Activated CD4-positive, alpha-beta T cell treated with anti-CD3 and anti-CD28 coated beads, Interleukin-2, amount 10 ng/mL, durations not matched to agents 7 days and 5 days (primary cell): ENCODE results near the gene CYP4F2. TPM values are rescaled to one million over a fixed set of nuclear protein-coding genes. Genes with fewer than 3 reads are reported as not detected.
"Not testable (repeated sequence)": the region's sequence is repeated elsewhere in the genome, so short reads cannot be mapped to it uniquely, and the experiment has no call there.

Experiments
- CTCF ChIA-PET: fragments of 350-600 bp; sonication (Branson Sonifier 250); formaldehyde crosslinking; loops from one replicate; lab custom pipeline; 2021; ENCODE audit warnings: antibody characterized with exemption; lab: Charles Lee
- POLR2A ChIA-PET: fragments of 350-600 bp; sonication (Branson Sonifier 250); formaldehyde crosslinking; loops from one replicate; lab custom pipeline; 2021; ENCODE audit warnings: antibody characterized with exemption; lab: Charles Lee
- DNase-seq: peaks from one replicate; pipeline ENCODE4 v3.0.0-alpha.2; 2020
- H3K27ac Mint-ChIP-seq: one replicate; pipeline ENCODE4 v1.8.0; 2021; ENCODE audit warnings: mild to moderate bottlenecking, moderate library complexity, mixed read lengths
- H3K27me3 Mint-ChIP-seq: one replicate; pipeline ENCODE4 v1.8.0; 2021; ENCODE audit warnings: mixed read lengths
- H3K36me3 Mint-ChIP-seq: one replicate; pipeline ENCODE4 v1.8.0; 2021; ENCODE audit warnings: low read depth, mixed read lengths
- H3K4me1 Mint-ChIP-seq: one replicate; pipeline ENCODE4 v1.8.0; 2021; ENCODE audit warnings: mixed read lengths
- H3K4me3 Mint-ChIP-seq: one replicate; pipeline ENCODE4 v1.8.0; 2021; ENCODE audit warnings: mild to moderate bottlenecking, moderate library complexity, mixed read lengths
- H3K9me3 Mint-ChIP-seq: one replicate; pipeline ENCODE4 v1.8.0; 2021; ENCODE audit warnings: mixed read lengths
- total RNA-seq, 2 experiments: library from RNA; stranded (reverse); gene quantifications; one replicate each; pipeline ENCODE4 v1.2.3, GENCODE V29; 2021

CYP4F2 gene
- total RNA-seq, 2 experiments from 2014 or later = not detected

GRCh38 chr19:15869109-15869555, 28.7 kb downstream of the CYP4F2 start:
- peak; percentile 49 for DNase-seq
- no peaks in the 10 kb centered on the region for H3K36me3 Mint-ChIP-seq
- POLR2A ChIA-PET = no interaction called here
- no peak overlapping the region for H3K4me3 Mint-ChIP-seq
- peaks cover 18% of the 10 kb centered on the region for H3K4me1 Mint-ChIP-seq
- peaks cover 8% of the 10 kb centered on the region for H3K27me3 Mint-ChIP-seq
- peak overlapping the region; percentile 9 for H3K27ac Mint-ChIP-seq
- no peaks in the 10 kb centered on the region for H3K9me3 Mint-ChIP-seq
- CTCF ChIA-PET = interaction anchor here (0.8 kb wide), 1 partner anchor 193 kb away, joined by 4 read pairs; no protein-coding TSS in a partner anchor

GRCh38 chr19:15866636-15867035, 31.2 kb downstream of the CYP4F2 start:
- Mint-ChIP-seq H3K4me3 (no peak overlapping the region), H3K27ac (no peak overlapping the region), H3K4me1 (peaks cover 16% of the 10 kb centered on the region), H3K27me3 (peaks cover 1% of the 10 kb centered on the region), H3K36me3 (no peaks in the 10 kb centered on the region), H3K9me3 (no peaks in the 10 kb centered on the region)
- no peak for DNase-seq
- POLR2A ChIA-PET = no interaction called here
- CTCF ChIA-PET = no interaction called here

- H3K4me1 Mint-ChIP-seq = peaks cover 8% of the 10 kb centered on the region
- H3K9me3 Mint-ChIP-seq = no peaks in the 10 kb centered on the region
- peaks cover 1% of the 10 kb centered on the region for H3K27me3 Mint-ChIP-seq
- no peak for DNase-seq
- H3K27ac Mint-ChIP-seq = no peak overlapping the region
- ChIA-PET CTCF (no interaction called here), POLR2A (interaction anchor here (0.6 kb wide), 1 partner anchor 1088 kb away, joined by 3 read pairs; no protein-coding TSS in a partner anchor)
- H3K4me3 Mint-ChIP-seq = no peak overlapping the region
- H3K36me3 Mint-ChIP-seq = no peaks in the 10 kb centered on the region
Measured at GRCh38 chr19:15864824-15865223, 33.0 kb downstream of the CYP4F2 start.

- Mint-ChIP-seq H3K9me3 (no peaks in the 10 kb centered on the region), H3K27me3 (peaks cover 1% of the 10 kb centered on the region), H3K27ac (no peak overlapping the region), H3K4me1 (no peaks in the 10 kb centered on the region), H3K4me3 (no peak overlapping the region), H3K36me3 (no peaks in the 10 kb centered on the region)
- DNase-seq = no peak
- ChIA-PET CTCF (no interaction called here), POLR2A (no interaction called here)
Measured at GRCh38 chr19:15863272-15863671, 34.6 kb downstream of the CYP4F2 start.

- Mint-ChIP-seq H3K4me1 (no peaks in the 10 kb centered on the region), H3K27ac (no peak overlapping the region), H3K4me3 (no peak overlapping the region), H3K9me3 (no peaks in the 10 kb centered on the region), H3K36me3 (no peaks in the 10 kb centered on the region), H3K27me3 (peaks cover 1% of the 10 kb centered on the region)
- DNase-seq = no peak
- POLR2A ChIA-PET = no interaction called here
- CTCF ChIA-PET = no interaction called here
Measured at GRCh38 chr19:15862444-15862843, 35.4 kb downstream of the CYP4F2 start.

GRCh38 chr19:15860522-15860921, 37.4 kb downstream of the CYP4F2 start:
- POLR2A ChIA-PET = no interaction called here
- Mint-ChIP-seq H3K27me3 (peaks cover 1% of the 10 kb centered on the region), H3K4me3 (no peak overlapping the region), H3K36me3 (no peaks in the 10 kb centered on the region), H3K9me3 (no peaks in the 10 kb centered on the region), H3K4me1 (no peaks in the 10 kb centered on the region), H3K27ac (no peak overlapping the region)
- CTCF ChIA-PET = no interaction called here
- no peak for DNase-seq

- Mint-ChIP-seq H3K36me3 (no peaks in the 10 kb centered on the region), H3K4me3 (no peak overlapping the region), H3K9me3 (no peaks in the 10 kb centered on the region), H3K4me1 (no peaks in the 10 kb centered on the region), H3K27ac (no peak overlapping the region), H3K27me3 (no peaks in the 10 kb centered on the region)
- CTCF ChIA-PET = interaction anchor here (0.6 kb wide), 1 partner anchor 248 kb away, joined by 4 read pairs; no protein-coding TSS in a partner anchor
- POLR2A ChIA-PET = no interaction called here
- DNase-seq = no peak
Measured at GRCh38 chr19:15859187-15859586, 38.7 kb downstream of the CYP4F2 start.

- no peaks in the 10 kb centered on the region for H3K9me3 Mint-ChIP-seq
- ChIA-PET POLR2A (no interaction called here), CTCF (no interaction called here)
- H3K27ac Mint-ChIP-seq = no peak overlapping the region
- H3K27me3 Mint-ChIP-seq = no peaks in the 10 kb centered on the region
- no peak for DNase-seq
- H3K36me3 Mint-ChIP-seq = no peaks in the 10 kb centered on the region
- no peak overlapping the region for H3K4me3 Mint-ChIP-seq
- peaks cover 9% of the 10 kb centered on the region for H3K4me1 Mint-ChIP-seq
Measured at GRCh38 chr19:15850385-15850784, 47.5 kb downstream of the CYP4F2 start.

- Mint-ChIP-seq H3K27me3 (no peaks in the 10 kb centered on the region), H3K4me1 (peaks cover 35% of the 10 kb centered on the region), H3K4me3 (no peak overlapping the region), H3K27ac (no peak overlapping the region), H3K36me3 (peaks cover 3% of the 10 kb centered on the region), H3K9me3 (no peaks in the 10 kb centered on the region)
- POLR2A ChIA-PET = interaction anchor here (0.6 kb wide), 1 partner anchor 229 kb away, joined by 3 read pairs; the partner anchor contains the start of gene TPM4
- DNase-seq = no peak
- CTCF ChIA-PET = interaction anchor here (0.6 kb wide), 1 partner anchor 1073 kb away, joined by 3 read pairs; no protein-coding TSS in a partner anchor
Measured at GRCh38 chr19:15846923-15847322, 51.0 kb downstream of the CYP4F2 start.

- POLR2A ChIA-PET = not testable (repeated sequence)
- H3K4me1 Mint-ChIP-seq = peaks cover 43% of the 10 kb centered on the region
Measured at GRCh38 chr19:15843894-15844222, 54.0 kb downstream of the CYP4F2 start.

GRCh38 chr19:15843203-15843893, 54.5 kb downstream of the CYP4F2 start:
- Mint-ChIP-seq H3K4me3 (no peak overlapping the region), H3K36me3 (peaks cover 3% of the 10 kb centered on the region), H3K4me1 (peaks cover 48% of the 10 kb centered on the region), H3K27me3 (no peaks in the 10 kb centered on the region), H3K27ac (peak overlapping the region; percentile 87), H3K9me3 (no peaks in the 10 kb centered on the region)
- POLR2A ChIA-PET = no interaction called here
- no peak for DNase-seq
- CTCF ChIA-PET = interaction anchor here (1.3 kb wide), 1 partner anchor 8 kb away, joined by 4 read pairs; no protein-coding TSS in a partner anchor

More at GRCh38 chr19:15843894-15844222, 54.0 kb downstream of the CYP4F2 start:
- not testable (repeated sequence) for H3K27me3 Mint-ChIP-seq, H3K36me3 Mint-ChIP-seq, H3K9me3 Mint-ChIP-seq, DNase-seq, H3K4me3 Mint-ChIP-seq
- peak overlapping the region; percentile 87 for H3K27ac Mint-ChIP-seq
- CTCF ChIA-PET = interaction anchor here (1.3 kb wide), 1 partner anchor 9 kb away, joined by 4 read pairs; no protein-coding TSS in a partner anchor

- H3K4me1 Mint-ChIP-seq = peaks cover 57% of the 10 kb centered on the region
- no peaks in the 10 kb centered on the region for H3K9me3 Mint-ChIP-seq
- POLR2A ChIA-PET = no interaction called here
- DNase-seq = no peak
- H3K27ac Mint-ChIP-seq = no peak overlapping the region
- H3K36me3 Mint-ChIP-seq = peaks cover 3% of the 10 kb centered on the region
- CTCF ChIA-PET = no interaction called here
- H3K4me3 Mint-ChIP-seq = no peak overlapping the region
- H3K27me3 Mint-ChIP-seq = no peaks in the 10 kb centered on the region
Measured at GRCh38 chr19:15841875-15842569, 55.9 kb downstream of the CYP4F2 start.

GRCh38 chr19:15840833-15841232, 57.0 kb downstream of the CYP4F2 start:
- Mint-ChIP-seq H3K4me1 (peaks cover 55% of the 10 kb centered on the region), H3K27ac (no peak overlapping the region), H3K27me3 (no peaks in the 10 kb centered on the region), H3K4me3 (no peak overlapping the region), H3K9me3 (no peaks in the 10 kb centered on the region), H3K36me3 (peaks cover 4% of the 10 kb centered on the region)
- ChIA-PET CTCF (no interaction called here), POLR2A (no interaction called here)
- DNase-seq = no peak
